ENCODE results near the gene NR1H3. TPM values are rescaled to one million over a fixed set of nuclear protein-coding genes. Genes with fewer than 3 reads are reported as not detected.

Gene NR1H3
- total and polyA plus RNA-seq, 10 of the 15 experiments (the other 5 are each of a cell fraction or from before 2014, with no cell fraction given): 2.6 to 8.9 (median 4.5) TPM

GRCh38 chr11:47264521-47264920 is 6.7 kb downstream of the NR1H3 start:
- Histone ChIP-seq H3K4me3 (no peak overlapping the region), H4K20me1 (ENCODE audit: control insufficient read depth, insufficient read depth) (no peaks in the 10 kb centered on the region), H3K36me3 (ENCODE audit: control insufficient read depth in 2 of 2, insufficient read depth in 2 of 2, low read length in 1 of 2) (no peaks in the 10 kb centered on the region), H3K79me2 (ENCODE audit: control insufficient read depth, insufficient read depth, low read length) (no peaks in the 10 kb centered on the region), H3K9ac (ENCODE audit: control insufficient read depth, insufficient read depth, low read length) (no peak overlapping the region), H3K4me1 (ENCODE audit: control insufficient read depth, insufficient read depth, low read length) (peaks cover 20% of the 10 kb centered on the region), H3K4me2 (ENCODE audit: control insufficient read depth, insufficient read depth) (no peak overlapping the region), H2AFZ (ENCODE audit: control insufficient read depth, low read depth, low read length) (no peak overlapping the region), H3K27ac (ENCODE audit: control insufficient read depth, insufficient read depth) (no peak overlapping the region), H3K9me3 (replicated peaks; ENCODE audit: control insufficient read depth, insufficient read depth, low read length) (no peaks in the 10 kb centered on the region), H3K27me3 (replicated peaks in 1 of 2; ENCODE audit: control insufficient read depth in 2 of 2, insufficient read depth in 2 of 2, low read length in 1 of 2) (no peaks in the 10 kb centered on the region)
- ATAC-seq (no peak), DNase-seq (ENCODE audit: low read depth, low spot score) (no peak), FAIRE-seq (no peak)
- RAD21 ChIA-PET (ENCODE audit: unreplicated experiment): interaction anchor here (0.8 kb wide), 1 partner anchor 85 kb away, joined by 3 read pairs; no protein-coding TSS in a partner anchor
- CTCF ChIA-PET: interaction anchor here (1.0 to 1.8 kb wide), 5 partner anchors 9 to 88 kb away, joined by 3 to 6 read pairs (median 3); partner anchors contain the start of gene ARFGAP2
- 90% methylated on average over 4 of the region's 4 CpGs for WGBS (ENCODE audit: insufficient coverage, insufficient replicate concordance, low lambda C conversion rate, missing lambda C conversion rate)
- no peak for TF ChIP-seq CHD4 (IDR thresholded peaks at IDR 0.05)
- TF ChIP-seq TAF1 (IDR thresholded peaks at IDR 0.05; ENCODE audit: borderline replicate concordance, low read depth, low read length): no peak
- no peak for TF ChIP-seq SUZ12 (IDR thresholded peaks at IDR 0.05; ENCODE audit: unreplicated experiment)
- no peak for TF ChIP-seq BRCA1 (IDR thresholded peaks at IDR 0.05; ENCODE audit: low read depth, low read length)
- TF ChIP-seq E4F1 (IDR thresholded peaks at IDR 0.05; ENCODE audit: borderline replicate concordance, partially characterized antibody): no peak
- intact Hi-C loops (cut with micrococcal nuclease; ENCODE audit: unreplicated experiment) (no loop called here), in situ Hi-C loops (cut with MboI) (no loop called here)
- SMC1A ChIA-PET (ENCODE audit: uncharacterized antibody, unreplicated experiment): interaction anchor here (0.6 to 1.1 kb wide), 2 partner anchors 46 to 190 kb away, joined by 3 to 4 read pairs; no protein-coding TSS in a partner anchor
- no TSS peak for BruUV-seq (replicated peaks)
- POLR2A ChIA-PET: no interaction called here

Measured in GM12878 (cell line).